Dedifferentiated amniotic fluid mesenchymal stem cell (primary cell): ENCODE data around the gene NIPSNAP3A.
"Not testable (repeated sequence)": the region's sequence is repeated elsewhere in the genome, so short reads cannot be mapped to it uniquely, and the experiment has no call there.

Experiments used
- DNase-seq: peaks from one replicate; pipeline ENCODE4 v3.0.0-alpha.2; 2016; ENCODE audit errors: extremely low spot score

Gene NIPSNAP3A

DNA sequence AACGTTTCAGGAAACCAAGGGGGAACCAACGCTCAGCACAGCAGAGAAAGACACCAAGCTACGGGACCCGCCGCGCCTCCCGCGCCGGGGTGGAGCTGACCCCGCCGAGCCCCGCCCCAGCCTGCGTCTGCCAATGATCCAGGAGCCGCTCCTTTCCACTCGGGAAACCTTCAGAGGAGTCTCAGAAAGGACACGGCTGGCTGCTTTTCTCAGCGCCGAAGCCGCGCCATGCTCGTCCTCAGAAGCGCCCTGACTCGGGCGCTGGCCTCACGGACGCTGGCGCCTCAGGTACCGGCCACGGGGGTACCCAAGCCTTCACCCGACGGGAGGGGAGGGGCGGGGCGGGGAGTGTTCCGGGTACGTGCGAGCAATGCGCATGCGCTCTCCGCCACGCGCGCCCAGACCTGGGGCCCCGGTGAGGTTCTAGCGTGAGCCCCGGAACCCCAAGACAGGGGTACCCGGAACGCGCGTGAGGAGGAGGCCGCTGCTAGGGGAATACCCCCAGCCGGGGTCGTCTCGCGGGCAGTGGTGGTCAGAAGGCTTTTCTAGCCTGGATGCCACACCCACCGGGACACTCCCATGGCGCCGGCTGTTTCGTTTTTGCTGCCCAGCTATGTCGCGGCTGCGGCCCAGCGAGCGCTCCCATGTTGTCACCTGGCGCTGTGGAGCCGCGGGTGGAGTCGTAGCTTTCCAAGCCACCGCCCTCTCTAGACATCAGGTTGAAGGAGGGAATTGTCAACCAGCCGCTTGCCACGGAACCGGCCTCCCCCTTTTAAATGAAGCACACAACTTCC, at the start of gene NIPSNAP3A:
NIPSNAP3A (plus strand) TSS at position 119 of the 794 bp plus-strand sequence; CDS start at position 229, 110 bp downstream.
- DNase-seq, result peak; percentile 49

DNA sequence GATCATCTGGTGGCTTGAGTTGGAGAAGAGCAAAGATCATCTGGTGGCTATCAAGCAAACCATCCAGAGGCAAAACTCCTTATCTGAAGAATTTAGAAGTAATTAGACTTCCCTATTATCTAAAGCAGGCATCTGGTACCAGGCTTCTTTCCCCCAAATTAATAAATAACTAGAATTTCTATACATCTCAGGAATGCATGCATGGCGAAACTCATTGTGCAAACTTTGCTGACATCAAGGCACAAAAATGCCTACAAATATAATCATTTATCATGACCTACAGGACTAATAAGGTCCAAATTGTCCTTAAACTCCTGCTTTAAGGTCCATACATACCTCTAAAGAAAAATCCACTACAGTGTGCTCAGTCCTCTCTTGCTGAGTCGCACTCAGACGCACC, 47.2 kb upstream of the NIPSNAP3A start:
- no peak for DNase-seq

DNA sequence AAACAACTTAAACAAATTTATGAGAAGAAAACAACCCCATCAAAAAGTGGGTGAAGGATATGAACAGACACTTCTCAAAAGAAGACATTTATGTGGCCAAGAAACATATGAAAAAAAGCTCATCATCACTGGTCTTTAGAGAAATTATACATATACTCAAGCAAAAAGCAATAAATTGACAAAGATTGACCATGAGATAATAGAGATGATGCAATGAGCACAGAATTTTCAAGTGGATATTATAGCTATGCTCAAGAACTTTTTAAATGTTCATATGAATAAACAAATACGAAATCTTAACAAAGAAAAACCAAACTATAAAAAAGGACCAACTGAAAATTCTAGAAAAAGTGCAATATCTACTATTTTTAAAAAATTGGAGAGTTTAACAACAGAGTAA, 38.7 kb upstream of the NIPSNAP3A start:
- not testable (repeated sequence) for DNase-seq

GRCh38 chr9:104711604-104712003, 35.9 kb upstream of the NIPSNAP3A start:
- no peak for DNase-seq

GRCh38 chr9:104725014-104725413, 22.5 kb upstream of the NIPSNAP3A start:
- DNase-seq, result no peak

- DNase-seq, result no peak
Measured at GRCh38 chr9:104738452-104738851, 9.0 kb upstream of the NIPSNAP3A start.

DNA sequence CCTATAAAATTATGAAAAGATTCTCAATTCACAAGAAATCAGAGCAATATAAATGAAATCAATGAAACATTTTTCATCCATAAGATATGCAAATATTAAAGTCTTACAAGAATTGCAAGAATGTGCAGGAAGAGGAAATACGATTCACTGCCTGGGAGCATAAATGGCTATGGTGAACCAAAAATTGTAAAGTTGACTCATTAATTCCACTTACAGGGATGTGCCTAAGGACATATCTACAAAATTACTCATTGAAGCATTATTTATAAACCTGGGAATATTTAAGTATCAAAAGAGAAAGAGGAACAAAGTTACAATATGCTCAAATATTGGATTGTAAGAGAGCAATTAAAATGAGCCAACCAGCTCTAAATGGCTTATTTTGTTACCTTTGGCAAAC, 6.9 kb upstream of the NIPSNAP3A start:
- DNase-seq, result peak; percentile 47

DNA sequence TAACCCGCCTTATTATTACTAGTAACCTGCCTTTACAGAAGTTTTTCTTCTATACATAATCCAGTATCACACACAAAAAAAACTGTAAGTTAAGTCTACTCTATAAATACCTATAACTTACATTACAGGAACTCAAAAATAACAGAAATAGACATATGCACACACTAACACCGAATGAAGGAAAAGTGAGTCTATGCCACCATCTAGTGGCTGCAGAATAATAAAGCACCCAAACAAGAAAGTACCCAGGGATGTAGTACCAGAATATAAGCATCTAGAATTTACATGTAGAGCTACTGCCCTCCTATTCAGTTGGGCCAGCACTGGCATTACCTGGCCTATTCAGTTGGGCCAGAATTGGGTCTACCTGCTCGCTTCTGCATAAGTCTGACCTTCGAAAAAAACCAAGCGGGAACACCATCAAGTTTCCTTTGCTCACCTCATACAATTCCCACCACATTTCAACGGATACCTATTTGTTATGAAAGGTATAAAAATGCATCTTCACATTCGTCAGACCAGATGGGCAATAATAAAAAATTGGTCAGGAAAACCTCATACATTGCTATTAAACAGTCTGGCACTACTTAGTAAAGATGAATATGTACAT, 4.0 kb upstream of the NIPSNAP3A start:
- peak; percentile 57 for DNase-seq

DNA sequence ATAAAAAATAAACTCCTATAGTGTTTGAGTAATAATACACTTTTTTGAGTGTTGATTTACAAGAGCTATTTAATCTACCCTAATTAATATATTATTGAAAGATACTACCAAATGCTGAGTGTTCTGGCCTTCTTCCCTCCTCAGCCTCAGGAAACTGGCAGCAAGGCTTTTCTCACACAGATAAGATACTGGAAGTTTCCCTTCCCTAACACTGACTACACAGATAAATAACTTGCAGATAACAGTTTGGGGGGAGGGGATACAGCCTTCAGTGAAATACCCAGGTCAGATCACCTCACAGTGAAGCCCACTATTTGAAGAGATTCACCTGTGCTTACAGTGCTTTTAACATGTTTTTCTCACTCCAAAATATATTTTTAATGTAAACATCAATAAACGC, 1.6 kb upstream of the NIPSNAP3A start:
- DNase-seq, result no peak

DNA sequence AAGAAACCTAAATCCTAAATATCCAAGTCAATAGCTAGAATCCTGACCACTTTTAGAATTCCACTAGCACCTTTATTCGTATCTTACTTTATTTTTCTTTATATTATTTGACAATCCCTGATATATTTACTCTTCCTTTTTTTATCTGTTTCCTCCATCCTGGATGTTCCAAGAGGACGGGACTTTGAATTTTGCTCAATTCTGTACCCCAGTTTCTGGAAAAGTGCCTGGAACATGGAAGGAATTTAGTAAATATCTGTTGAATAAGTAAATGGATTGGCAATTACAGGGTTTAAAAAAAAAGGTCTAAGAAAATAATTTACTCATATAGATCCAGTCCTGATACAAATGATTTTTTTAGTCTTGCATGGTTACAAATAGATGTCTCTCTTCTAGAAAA, 1.2 kb upstream of the NIPSNAP3A start:
- no peak for DNase-seq

DNA sequence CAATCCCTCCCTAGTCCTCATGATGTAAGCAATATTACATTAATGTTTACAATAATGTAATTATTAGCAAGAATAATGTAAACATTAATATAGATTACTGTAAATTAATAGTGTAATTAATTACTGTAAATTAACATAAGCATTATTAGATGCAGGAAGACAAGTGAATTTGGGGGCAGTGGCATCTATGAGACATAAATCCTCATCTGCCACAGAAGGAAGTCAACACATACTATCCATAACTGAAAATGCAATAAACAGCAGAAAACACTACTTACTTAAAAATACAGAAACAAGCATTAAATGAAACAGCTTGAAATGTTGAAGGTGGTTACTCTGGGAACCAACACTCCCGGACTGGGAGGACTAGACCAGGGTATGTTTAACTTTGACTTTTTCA, 685 bp upstream of the NIPSNAP3A start:
- DNase-seq, result no peak

GRCh38 chr9:104747245-104747564, 278 bp upstream of the NIPSNAP3A start:
- DNase-seq, result no peak

GRCh38 chr9:104748359-104749031, 1.0 kb downstream of the NIPSNAP3A start:
- peak; percentile 24 for DNase-seq

DNA sequence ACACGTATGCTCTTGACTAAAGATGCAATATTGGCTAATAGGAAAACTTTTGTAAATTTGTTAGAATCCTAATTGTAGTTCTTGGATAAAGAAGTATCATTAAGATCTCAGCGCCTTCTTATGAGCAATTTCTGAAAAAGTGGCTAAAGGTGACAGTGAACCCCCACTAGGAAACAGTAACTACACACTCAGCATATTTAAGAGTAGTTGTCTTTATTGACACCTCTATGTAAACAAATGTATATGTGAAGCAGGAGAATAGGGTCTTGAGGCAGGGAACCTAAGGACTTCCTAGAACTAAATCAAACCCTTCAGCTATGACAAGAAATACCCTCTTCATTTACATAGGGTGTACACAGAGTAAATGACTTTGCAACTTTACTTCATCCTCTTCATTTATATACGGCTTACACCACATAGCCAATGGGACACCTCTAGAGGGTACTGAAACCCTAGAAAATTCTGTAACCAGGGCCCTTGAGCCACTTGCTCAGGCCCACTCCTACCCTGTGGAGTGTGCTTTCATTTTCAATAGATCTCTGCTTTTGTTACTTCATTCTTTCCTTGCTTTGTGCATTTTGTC, 2.8 kb downstream of the NIPSNAP3A start:
- no peak for DNase-seq

DNA sequence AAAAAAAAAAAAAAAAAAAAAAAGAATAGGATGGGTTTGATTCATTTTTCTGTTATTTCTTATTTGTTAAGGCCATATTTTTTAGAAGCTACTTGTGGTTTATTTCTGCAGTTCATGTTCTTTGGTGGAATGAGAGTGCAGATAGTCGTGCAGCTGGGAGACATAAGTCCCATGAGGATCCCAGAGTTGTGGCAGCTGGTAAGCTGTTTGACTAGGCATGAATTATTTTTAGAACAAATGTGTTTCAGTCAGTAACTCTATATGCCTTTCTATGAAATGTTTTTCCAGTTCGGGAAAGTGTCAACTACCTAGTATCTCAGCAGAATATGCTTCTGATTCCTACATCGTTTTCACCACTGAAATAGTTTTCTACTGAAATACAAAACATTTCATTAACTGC, 11.5 kb downstream of the NIPSNAP3A start:
- no peak for DNase-seq

DNA sequence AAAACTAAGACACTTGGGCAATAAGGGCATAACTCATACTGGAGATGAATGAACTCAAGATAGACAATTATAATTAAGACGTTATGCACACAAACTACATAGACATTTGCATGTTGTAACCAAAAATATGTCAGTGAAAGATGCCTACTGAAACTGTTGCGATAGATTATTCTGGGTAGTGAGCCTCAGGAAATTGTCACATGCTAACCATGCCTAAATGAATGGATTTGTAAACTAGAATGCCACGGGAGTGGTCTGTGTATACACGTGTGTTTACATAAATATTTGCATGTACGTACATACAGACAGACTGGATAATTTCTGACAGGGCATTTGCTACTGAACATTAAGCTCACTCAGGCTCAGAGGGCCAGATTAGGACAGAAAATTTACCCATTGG, 17.7 kb downstream of the NIPSNAP3A start:
- no peak for DNase-seq

- DNase-seq, result no peak
Measured at GRCh38 chr9:104766025-104766424, 18.5 kb downstream of the NIPSNAP3A start.

DNA sequence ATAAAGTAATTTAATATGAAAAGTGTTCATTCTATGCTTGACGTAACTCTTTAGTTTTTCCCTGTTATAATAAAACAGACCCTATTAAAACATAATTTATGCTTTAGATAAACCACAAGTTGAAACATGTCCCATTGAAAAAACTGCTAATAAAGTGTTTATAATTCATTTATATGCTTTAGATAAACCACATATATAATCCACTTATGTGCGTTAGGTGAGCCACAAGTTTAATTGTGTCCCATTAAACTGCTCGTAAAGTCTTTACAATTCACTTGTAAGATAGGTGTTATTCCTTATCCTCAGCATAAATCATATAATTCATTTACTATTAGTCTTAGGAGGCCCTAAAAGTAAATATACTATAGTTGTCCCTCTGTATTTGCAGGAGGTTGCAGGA, 20.0 kb downstream of the NIPSNAP3A start:
- no peak for DNase-seq

GRCh38 chr9:104769029-104769428, 21.5 kb downstream of the NIPSNAP3A start:
- not testable (repeated sequence) for DNase-seq

GRCh38 chr9:104769655-104770054, 22.2 kb downstream of the NIPSNAP3A start:
- DNase-seq, result no peak

DNA sequence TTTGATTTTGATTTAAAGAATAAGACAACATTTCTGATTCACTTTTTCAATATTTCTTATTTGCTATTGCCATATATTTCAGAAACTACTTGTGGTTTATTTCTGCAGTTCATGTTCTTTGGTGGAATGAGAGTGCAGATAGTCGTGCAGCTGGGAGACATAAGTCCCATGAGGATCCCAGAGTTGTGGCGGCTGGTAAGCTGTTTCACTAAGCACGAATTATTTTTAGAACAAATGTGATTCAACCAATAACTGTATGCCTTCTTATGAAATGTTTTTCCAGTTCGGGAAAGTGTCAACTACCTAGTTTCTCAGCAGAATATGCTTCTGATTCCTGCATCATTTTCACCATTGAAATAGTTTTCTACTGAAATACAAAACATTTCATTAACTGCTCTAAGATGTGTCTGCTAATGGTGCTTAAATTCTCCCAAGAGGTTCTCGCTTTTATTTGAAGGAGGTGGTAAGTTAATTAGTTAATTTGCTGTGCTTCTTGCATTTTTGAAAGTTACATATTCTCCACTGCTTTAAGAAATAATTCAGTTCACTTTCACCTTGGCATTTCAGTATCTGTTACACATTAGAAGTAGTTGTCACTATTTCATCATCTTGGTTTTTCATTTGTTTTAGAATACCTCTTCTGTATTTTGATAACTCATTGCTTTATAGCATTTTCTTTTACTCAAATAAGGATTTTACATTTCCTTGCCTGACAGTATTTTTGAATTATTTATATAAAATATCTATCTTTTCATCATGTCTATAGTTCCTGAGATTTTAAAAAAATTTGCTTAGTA, 25.4 kb downstream of the NIPSNAP3A start:
- no peak for DNase-seq

- no peak for DNase-seq
Measured at GRCh38 chr9:104774132-104774531, 26.6 kb downstream of the NIPSNAP3A start.
